Measurements from ENCODE around the gene KRTAP6-2. TPM values are rescaled to one million over a fixed set of nuclear protein-coding genes. Genes with fewer than 3 reads are reported as not detected.

The KRTAP6-2 gene, protein sequence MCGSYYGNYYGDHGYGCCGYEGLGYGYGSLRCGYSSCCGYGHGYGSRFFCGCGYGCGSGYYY
- not detected in 2 replicates for total RNA-seq

DNA sequence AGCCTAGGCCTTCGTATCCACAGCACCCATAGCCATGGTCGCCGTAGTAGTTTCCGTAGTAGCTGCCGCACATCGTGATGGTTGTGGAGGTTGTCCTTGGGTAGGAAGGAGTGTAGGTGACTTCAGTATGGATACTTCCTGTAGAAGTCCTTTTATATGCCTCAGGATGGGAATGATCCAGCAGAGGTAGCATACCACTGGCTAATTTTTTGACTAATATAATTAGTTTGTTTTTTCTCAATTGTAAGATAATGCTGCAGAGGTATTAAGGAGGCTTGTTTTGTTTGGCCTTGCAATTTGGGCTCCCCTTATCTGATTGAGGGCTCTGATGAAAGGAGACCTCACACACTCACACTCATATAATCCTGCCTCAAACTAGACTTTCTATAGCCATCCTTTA, at the start of gene KRTAP6-2:
Gene KRTAP6-2 (minus strand): TSS at position 101 of the 400 bp plus-strand sequence. CDS start 28 bp downstream, at position 73.

GRCh38 chr21:30642564-30642963, 43.9 kb upstream of the KRTAP6-2 start, which contains the start of gene KRTAP20-3:
Gene KRTAP20-3 (plus strand): TSS chr21:30642864.

GRCh38 chr21:30634906-30635305, 36.2 kb upstream of the KRTAP6-2 start, which contains the start of gene KRTAP20-2:
Gene KRTAP20-2 (plus strand): TSS chr21:30635206. CDS start chr21:30635264, 58 bp downstream.

DNA sequence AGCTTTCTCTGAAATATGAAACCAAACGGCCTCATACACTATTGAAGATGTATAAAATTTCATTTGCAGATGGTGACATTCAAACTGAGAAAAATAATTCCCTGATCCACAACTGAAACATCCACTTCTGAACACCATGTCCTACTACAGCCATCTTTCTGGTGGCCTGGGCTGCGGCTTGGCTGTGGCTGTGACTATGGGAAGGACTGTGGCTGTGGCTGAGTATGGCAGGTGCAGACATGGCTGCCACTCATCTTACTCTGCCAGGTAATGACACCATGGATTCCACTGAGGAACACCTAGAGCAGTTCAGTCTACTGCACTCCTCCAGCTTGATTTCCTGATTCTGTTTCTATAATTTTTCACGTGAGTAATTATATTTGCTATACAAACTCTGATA, 21.8 kb upstream of the KRTAP6-2 start, which contains the start of gene KRTAP20-4:
Gene KRTAP20-4 (plus strand): TSS at position 106 of the 400 bp plus-strand sequence.

DNA sequence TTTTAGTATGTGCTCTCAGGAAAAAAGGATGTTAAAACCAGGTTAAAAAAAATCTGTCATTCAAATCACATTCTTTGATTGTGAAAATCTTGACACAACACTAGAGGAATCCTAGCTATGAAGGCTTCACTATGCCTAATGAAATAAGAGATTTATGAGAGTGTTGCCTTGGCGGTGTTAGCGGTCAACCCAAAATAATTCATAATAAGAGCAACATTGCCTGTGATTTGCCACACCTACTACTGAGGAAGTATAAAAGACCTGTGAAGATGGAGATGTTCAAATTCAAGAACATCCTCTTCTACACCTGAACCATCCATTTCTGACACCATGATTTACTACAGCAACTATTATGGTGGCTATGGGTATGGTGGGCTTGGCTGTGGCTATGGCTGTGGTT, 17.4 kb upstream of the KRTAP6-2 start, which contains the start of gene KRTAP20-1:
Gene KRTAP20-1 (plus strand): TSS at position 301 of the 400 bp plus-strand sequence. CDS start 30 bp downstream, at position 331.

DNA sequence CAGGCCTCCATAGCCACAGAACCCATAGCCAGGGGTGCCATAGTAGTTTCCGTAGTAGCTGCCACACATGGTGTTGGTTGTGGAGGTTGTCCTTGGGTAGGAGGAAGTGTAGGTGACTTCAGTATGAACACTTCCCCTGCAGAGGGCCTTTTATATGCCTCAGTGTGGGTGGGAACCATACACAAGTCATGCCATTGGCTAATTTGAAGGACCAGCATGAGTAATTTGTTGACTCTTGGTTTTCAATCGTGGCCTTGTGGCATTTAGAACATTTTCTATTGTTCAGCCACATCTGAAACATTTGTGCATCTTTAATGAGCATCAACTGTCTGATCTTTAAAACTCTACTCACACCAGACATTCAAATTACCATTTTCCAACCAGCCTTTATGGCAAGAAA, 15.1 kb upstream of the KRTAP6-2 start, which contains the start of gene KRTAP6-1:
Gene KRTAP6-1 (minus strand): TSS at position 95 of the 400 bp plus-strand sequence. CDS start 26 bp downstream, at position 69.

GRCh38 chr21:30600787-30601186, 2.1 kb upstream of the KRTAP6-2 start, which contains the start of gene KRTAP22-1:
Gene KRTAP22-1 (plus strand): TSS chr21:30601087.

GRCh38 chr21:30592140-30592539, 6.6 kb downstream of the KRTAP6-2 start, which contains the start of gene KRTAP6-3:
Gene KRTAP6-3 (plus strand): TSS chr21:30592440. CDS start chr21:30592446, 6 bp downstream.

GRCh38 chr21:30590297-30590696, 8.4 kb downstream of the KRTAP6-2 start, which contains the start of gene KRTAP22-2:
Gene KRTAP22-2 (minus strand): TSS chr21:30590397.

GRCh38 chr21:30561264-30561895, 37.3 kb downstream of the KRTAP6-2 start, which contains the start of gene KRTAP19-7:
Gene KRTAP19-7 (minus strand): TSS chr21:30561314. CDS start chr21:30561289, 25 bp downstream.

Other genes starting within 250 kb of the KRTAP6-2 start
- gene KRTAP13-2, start 226.6 kb downstream of the KRTAP6-2 start, total RNA-seq, result not detected in 2 replicates
- not detected in 2 replicates for gene KRTAP13-1, start 202.9 kb downstream of the KRTAP6-2 start, total RNA-seq
- gene KRTAP13-3, start 173.0 kb downstream of the KRTAP6-2 start, total RNA-seq, result not detected in 2 replicates
- gene KRTAP13-4, start 168.7 kb downstream of the KRTAP6-2 start, total RNA-seq, result not detected in 2 replicates
- not detected in 2 replicates for gene KRTAP15-1, start 158.6 kb downstream of the KRTAP6-2 start, total RNA-seq
- gene KRTAP19-1, start 118.5 kb downstream of the KRTAP6-2 start, total RNA-seq, result not detected in 2 replicates
- gene KRTAP19-2, start 111.5 kb downstream of the KRTAP6-2 start, total RNA-seq, result not detected in 2 replicates
- not detected in 2 replicates for gene KRTAP19-3, start 106.9 kb downstream of the KRTAP6-2 start, total RNA-seq
- gene KRTAP19-4, start 101.7 kb downstream of the KRTAP6-2 start, total RNA-seq, result not detected in 2 replicates
- not detected in 2 replicates for gene KRTAP19-5, start 96.8 kb downstream of the KRTAP6-2 start, total RNA-seq
- gene KRTAP19-6, start 57.0 kb downstream of the KRTAP6-2 start, total RNA-seq, result not detected in 2 replicates
- gene KRTAP19-7, start 37.6 kb downstream of the KRTAP6-2 start, total RNA-seq, result not detected in 2 replicates
- not detected in 2 replicates for gene KRTAP22-2, start 8.5 kb downstream of the KRTAP6-2 start, total RNA-seq
- gene KRTAP6-3, start 6.5 kb downstream of the KRTAP6-2 start, total RNA-seq, result not detected in 2 replicates
- gene KRTAP22-1, start 2.2 kb upstream of the KRTAP6-2 start, total RNA-seq, result not detected in 2 replicates
- not detected in 2 replicates for gene KRTAP6-1, start 15.0 kb upstream of the KRTAP6-2 start, total RNA-seq
- gene KRTAP20-1, start 17.5 kb upstream of the KRTAP6-2 start, total RNA-seq, result not detected in 2 replicates
- gene KRTAP20-4, start 21.7 kb upstream of the KRTAP6-2 start, total RNA-seq, result not detected in 2 replicates
- gene KRTAP20-2, start 36.3 kb upstream of the KRTAP6-2 start, total RNA-seq, result not detected in 2 replicates
- gene KRTAP20-3, start 44.0 kb upstream of the KRTAP6-2 start, total RNA-seq, result not detected in 2 replicates
- gene KRTAP21-3, start 119.9 kb upstream of the KRTAP6-2 start, total RNA-seq, result not detected in 2 replicates
- not detected in 2 replicates for gene KRTAP21-2, start 148.4 kb upstream of the KRTAP6-2 start, total RNA-seq
- not detected in 2 replicates for gene KRTAP21-1, start 156.5 kb upstream of the KRTAP6-2 start, total RNA-seq
- not detected in 2 replicates for gene KRTAP8-1, start 214.4 kb upstream of the KRTAP6-2 start, total RNA-seq
- not detected in 2 replicates for gene KRTAP7-1, start 230.9 kb upstream of the KRTAP6-2 start, total RNA-seq

Data from smooth muscle cell of trachea (primary cell).